Heart left ventricle (tissue), 16 donors: ENCODE data around the gene ASB1. TPM values are rescaled to one million over a fixed set of nuclear protein-coding genes. Genes with fewer than 3 reads are reported as not detected.
A peak's percentile ranks its signal among the peaks of the same experiment; 100 is the strongest.
"Not testable (repeated sequence)": the region's sequence is repeated elsewhere in the genome, so short reads cannot be mapped to it uniquely, and the experiment has no call there.

ENCODE experiments used
- ATAC-seq, 4 donors: fragments of 200-7000 bp; cut with Tn5 transposase; one replicate each; pipeline ENCODE4 v1.9.1; 2020 to 2022; ENCODE audit warnings: moderate library complexity in 4 of 4, mild to moderate bottlenecking in 3 of 4, moderate number of reproducible peaks in 1 of 4
- DNase-seq, 5 donors: peaks; one replicate each; pipeline ENCODE4 v3.0.0-alpha.2; 2020
- H3K27ac ChIP-seq, 12 donors: fragments of 200-600 bp; sonication (generic) in 4 of 12; one replicate each; pipeline versions ENCODE4 v1.5.0 to v1.8.0; 2016 to 2022; ENCODE audit warnings: mild to moderate bottlenecking in 2 of 12
- H3K27me3 ChIP-seq, 9 donors: fragments of 200-600 bp; sonication (generic) in 2 of 9; one replicate each; pipeline versions ENCODE4 v1.5.1 to v1.8.0; 2016 to 2022; ENCODE audit warnings: mild to moderate bottlenecking in 3 of 9
- H3K36me3 ChIP-seq, 9 donors: fragments of 200-600 bp; sonication (generic) in 2 of 9; one replicate each; pipeline versions ENCODE4 v1.5.0 to v1.8.0; 2018 to 2022; ENCODE audit warnings: mild to moderate bottlenecking in 2 of 9
- H3K4me1 ChIP-seq, 12 donors: fragments of 200-600 bp; sonication (generic) in 4 of 12; one replicate each; pipeline versions ENCODE4 v1.5.0 to v1.8.0; 2016 to 2022; ENCODE audit warnings: mild to moderate bottlenecking in 3 of 12
- H3K4me3 ChIP-seq, 12 donors: fragments of 200-600 bp; sonication (generic) in 4 of 12; one replicate each; pipeline versions ENCODE4 v1.5.0 to v1.8.0; 2017 to 2022; ENCODE audit warnings: mild to moderate bottlenecking in 9 of 12, moderate library complexity in 4 of 12
- H3K9me3 ChIP-seq, 12 donors: fragments of 200-600 bp; sonication (generic) in 4 of 12; one replicate each; pipeline versions ENCODE4 v1.5.0 to v1.8.0; 2016 to 2022; ENCODE audit warnings: mild to moderate bottlenecking in 1 of 12
- POLR2A ChIP-seq, 2 donors: fragments of 450-650 bp; IDR thresholded peaks; one replicate each; pipeline ENCODE4 v1.6.1; 2017; ENCODE audit warnings: antibody characterized with exemption in 2 of 2, mild to moderate bottlenecking in 2 of 2, moderate library complexity in 2 of 2
- WGBS, 4 donors: extraction: QIAGEN DNeasy Blood & Tissue Kit in 2 of 4; methylation state at CpG; one replicate each; pipeline versions ENCODE4 v1.1.5 to v1.1.7; 2013 to 2018; 5-methylcytosine and 5-hydroxymethylcytosine counted together
- intact Hi-C, 10 donors: fragments of 100-400 bp; cut with DNase I; formaldehyde crosslinking; loops; one replicate each; pipeline versions ENCODE4 v1.11.1 to v1.14.2; 2022
- polyA plus RNA-seq, 2 donors: library from polyadenylated mRNA; stranded (reverse); fragments of 200-250 nt; gene quantifications; one replicate each; pipeline ENCODE4 v1.2.3, GENCODE V29; 2013
- total RNA-seq, 9 donors: library from RNA; depleted of rRNA in 2 of 9; stranded (reverse); fragments of >200 nt in 2 of 9; fragmentation: NEBNext Ultra II Directional in 3 of 9; extraction: Animal tissue kit (Norgen Biotek cat#: 25700) in 3 of 9; gene quantifications; one replicate each; pipeline versions ENCODE4 v1.1.0 to v1.2.4, GENCODE V29; 2016 to 2023
- TF ChIP-seq, protein P1 (sequence below), 12 donors: fragments of 200-600 bp; sonication (generic) in 4 of 12; IDR thresholded peaks; one replicate each; pipeline versions ENCODE4 v1.5.0 to v1.8.0; 2018 to 2022; ENCODE audit warnings: antibody characterized with exemption in 12 of 12, mild to moderate bottlenecking in 5 of 12
- donor health status: ischemic (EF 13 %, LVEDD 7.1; RV severe dilation, severe dysfunction).
- donor health status: healthy with polysubstance abuse.
- donor health status: DM: no; HTN: yes; CAD: no.
- donor health status: DM: no; HTN: no; CAD: no.
- donor health status: ischemic (EF 25% LVEDD 6.9; RV normal size, moderate dysfunction).
- donor health status: ischemic (EF 25% LVEDD 5.7; RV mildly dilated, moderate dysfunction).
- donor health status: healthy.
- donor health status: DM: yes; HTN: yes; CAD: no.
- donor health status: ischemic (EF 35%, LVEDD 5.7; RV mildly dilated, moderate dysfunction).
- donor health status: nonischemic (EF 11% LVEDD 7.7; RV severe dilation, severe dysfunction).
- donor health status: DM: yes; HTN: yes; CAD: no.
- donor health status: PGD.
- donor health status: ischemic (EF 29% LVEDD 5.4; RV normal size, mild dysfunction).
- donor health status: nonischemic (EF 23%, LVEDD 6.1; RV moderate dilation, normal function).

The ASB1 gene
- total and polyA plus RNA-seq, 11 donors: 31.8 to 57.5 (median 46.7) TPM

DNA sequence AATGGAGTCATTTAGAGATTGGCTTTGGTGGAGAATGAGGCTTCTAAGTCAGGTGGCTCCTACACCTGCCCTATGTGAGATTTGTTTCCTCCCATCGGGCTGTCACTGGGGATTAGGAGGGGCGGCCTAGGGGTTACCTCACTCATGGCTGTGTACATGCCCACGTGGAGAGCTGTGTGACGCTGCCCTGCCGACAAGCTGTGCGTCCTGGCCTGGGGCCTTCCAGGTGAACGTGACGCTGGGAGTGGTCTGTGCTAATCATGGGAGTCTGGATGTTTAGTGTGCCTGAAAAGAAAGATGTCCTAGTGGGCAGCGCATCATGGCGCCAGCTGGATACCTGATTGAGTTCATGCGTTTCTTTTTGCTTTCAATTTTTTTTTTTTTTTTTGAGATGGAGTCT, 14.0 kb downstream of the ASB1 start:
- no peak for ATAC-seq
- peaks cover 0 to 40% (median 26%) of the 10 kb centered on the region in 12 donors for H3K4me1 ChIP-seq
- H3K4me3 ChIP-seq: no peak overlapping the region
- H3K9me3 ChIP-seq: no peaks in the 10 kb centered on the region
- H3K27me3 ChIP-seq: no peaks in the 10 kb centered on the region
- intact Hi-C loops: no loop called here
- TF ChIP-seq, protein P1, sequence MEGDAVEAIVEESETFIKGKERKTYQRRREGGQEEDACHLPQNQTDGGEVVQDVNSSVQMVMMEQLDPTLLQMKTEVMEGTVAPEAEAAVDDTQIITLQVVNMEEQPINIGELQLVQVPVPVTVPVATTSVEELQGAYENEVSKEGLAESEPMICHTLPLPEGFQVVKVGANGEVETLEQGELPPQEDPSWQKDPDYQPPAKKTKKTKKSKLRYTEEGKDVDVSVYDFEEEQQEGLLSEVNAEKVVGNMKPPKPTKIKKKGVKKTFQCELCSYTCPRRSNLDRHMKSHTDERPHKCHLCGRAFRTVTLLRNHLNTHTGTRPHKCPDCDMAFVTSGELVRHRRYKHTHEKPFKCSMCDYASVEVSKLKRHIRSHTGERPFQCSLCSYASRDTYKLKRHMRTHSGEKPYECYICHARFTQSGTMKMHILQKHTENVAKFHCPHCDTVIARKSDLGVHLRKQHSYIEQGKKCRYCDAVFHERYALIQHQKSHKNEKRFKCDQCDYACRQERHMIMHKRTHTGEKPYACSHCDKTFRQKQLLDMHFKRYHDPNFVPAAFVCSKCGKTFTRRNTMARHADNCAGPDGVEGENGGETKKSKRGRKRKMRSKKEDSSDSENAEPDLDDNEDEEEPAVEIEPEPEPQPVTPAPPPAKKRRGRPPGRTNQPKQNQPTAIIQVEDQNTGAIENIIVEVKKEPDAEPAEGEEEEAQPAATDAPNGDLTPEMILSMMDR (IDR thresholded peaks at IDR 0.05): no peak
- TF ChIP-seq POLR2A (IDR thresholded peaks at IDR 0.05): no peak
- peaks cover 0 to 50% (median 23%) of the 10 kb centered on the region in 9 donors for H3K36me3 ChIP-seq
- peak overlapping the region in 4 of 12 donors; percentile 26 to 78 (median 58) for H3K27ac ChIP-seq
- WGBS, 4 donors: 93 to 97% (median 95%) methylated on average over 11 of the region's 11 CpGs
- no peak for DNase-seq

DNA sequence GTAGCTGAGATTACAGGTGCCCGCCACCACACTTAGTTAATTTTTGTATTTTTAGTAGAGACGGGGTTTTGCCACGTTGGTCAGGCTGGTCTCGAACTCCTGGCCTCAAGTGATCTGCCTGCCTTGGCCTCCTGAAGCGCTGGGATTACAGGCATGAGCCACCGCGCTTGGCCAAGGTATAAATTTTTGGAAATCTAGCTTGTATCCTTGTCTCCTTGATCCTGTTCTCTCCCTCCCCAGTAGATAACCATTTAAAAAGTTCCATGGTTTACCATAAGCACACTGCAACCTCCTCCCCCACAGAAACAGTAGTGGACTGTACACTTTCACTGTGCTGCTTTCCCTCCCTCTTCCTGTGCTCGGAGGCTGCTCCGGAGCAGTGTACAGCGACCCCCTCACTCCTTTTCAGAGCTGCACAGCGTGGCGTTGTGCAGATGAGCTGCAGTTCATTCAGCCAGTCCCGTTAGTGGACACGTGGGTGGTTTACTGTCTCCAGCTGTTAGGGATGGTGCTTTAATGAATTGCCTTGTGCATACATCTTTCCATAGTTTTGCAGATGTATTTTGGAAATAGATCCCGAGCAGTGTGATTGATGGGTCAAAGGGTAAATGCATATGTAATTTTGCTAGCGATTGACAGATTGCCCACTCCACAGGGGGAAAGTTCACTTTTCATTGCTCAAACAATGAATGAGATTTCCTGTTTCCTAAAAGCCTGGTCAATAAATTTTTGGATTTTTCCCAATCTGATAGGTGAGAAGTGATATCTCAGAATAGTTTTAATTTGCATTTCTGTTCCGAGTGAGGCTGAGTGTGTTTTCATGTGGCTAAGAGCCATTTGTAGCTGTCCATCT, 14.8 kb downstream of the ASB1 start:
- H3K36me3 ChIP-seq: peaks cover 0 to 50% (median 30%) of the 10 kb centered on the region in 9 donors
- WGBS, 4 donors: 57 to 63% (median 60%) methylated on average over 17 of the region's 17 CpGs
- H3K27ac ChIP-seq: no peak overlapping the region
- peaks cover 0 to 40% (median 26%) of the 10 kb centered on the region in 12 donors for H3K4me1 ChIP-seq
- no peaks in the 10 kb centered on the region for H3K9me3 ChIP-seq
- intact Hi-C loops: no loop called here
- ATAC-seq (no peak), DNase-seq (no peak)
- no peak for TF ChIP-seq POLR2A (IDR thresholded peaks at IDR 0.05)
- TF ChIP-seq, protein P1 (IDR thresholded peaks at IDR 0.05): no peak
- no peaks in the 10 kb centered on the region for H3K27me3 ChIP-seq
- no peak overlapping the region for H3K4me3 ChIP-seq

DNA sequence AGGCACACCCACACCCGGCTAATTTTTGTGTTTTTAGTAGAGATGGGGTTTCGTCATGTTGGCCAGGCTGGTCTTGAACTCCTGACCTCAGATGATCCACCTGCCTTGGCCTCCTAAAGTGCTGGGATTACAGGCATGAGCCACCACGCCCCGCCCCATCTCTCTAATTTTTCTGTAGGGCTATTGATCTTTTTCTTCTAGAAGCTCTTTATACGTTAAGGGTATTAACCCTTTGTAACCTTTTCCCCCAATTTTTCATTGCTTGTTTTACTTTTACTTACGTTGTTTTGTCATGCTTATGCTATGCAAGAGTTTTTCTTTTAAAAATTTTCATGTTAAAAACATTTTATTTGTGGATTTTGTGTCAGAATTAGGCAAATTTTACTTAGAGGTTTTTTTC, 15.5 kb downstream of the ASB1 start:
- H3K4me3 ChIP-seq, intact Hi-C loops, ATAC-seq, DNase-seq, H3K27ac ChIP-seq, H3K27me3 ChIP-seq, H3K9me3 ChIP-seq: not testable (repeated sequence)
- Histone ChIP-seq H3K36me3 (peaks cover 0 to 52% (median 38%) of the 10 kb centered on the region in 9 donors), H3K4me1 (peaks cover 0 to 40% (median 26%) of the 10 kb centered on the region in 12 donors)
- WGBS, 4 donors: 79 to 87% (median 86%) methylated on average over 6 of the region's 6 CpGs

DNA sequence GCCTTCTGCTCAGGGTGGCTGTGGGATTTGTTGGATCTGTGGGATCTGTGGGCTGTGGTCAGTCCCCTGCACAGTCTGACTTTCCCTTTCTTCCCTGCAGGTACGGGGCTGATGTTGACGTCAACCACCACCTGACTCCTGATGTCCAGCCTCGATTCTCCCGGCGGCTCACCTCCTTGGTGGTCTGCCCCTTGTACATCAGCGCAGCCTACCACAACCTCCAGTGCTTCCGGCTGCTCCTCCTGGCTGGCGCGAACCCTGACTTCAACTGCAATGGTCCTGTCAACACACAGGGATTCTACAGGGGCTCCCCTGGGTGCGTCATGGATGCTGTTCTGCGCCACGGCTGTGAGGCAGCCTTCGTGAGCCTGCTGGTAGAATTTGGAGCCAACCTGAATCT, 17.5 kb downstream of the ASB1 start:
- no peak for TF ChIP-seq POLR2A (IDR thresholded peaks at IDR 0.05)
- TF ChIP-seq, protein P1 (IDR thresholded peaks at IDR 0.05): no peak
- H3K4me1 ChIP-seq: peaks cover 0 to 41% (median 23%) of the 10 kb centered on the region in 12 donors
- no peak overlapping the region for H3K27ac ChIP-seq
- H3K36me3 ChIP-seq: peaks cover 0 to 58% (median 44%) of the 10 kb centered on the region in 9 donors
- ATAC-seq (no peak), DNase-seq (no peak)
- WGBS, 4 donors: 94 to 97% (median 97%) methylated on average over 13 of the region's 13 CpGs
- intact Hi-C loops: no loop called here
- H3K4me3 ChIP-seq: no peak overlapping the region
- H3K27me3 ChIP-seq: no peaks in the 10 kb centered on the region
- no peaks in the 10 kb centered on the region for H3K9me3 ChIP-seq
